Glutamatergic neuron (in vitro differentiated cells): ENCODE results near the gene NUTM2D. TPM values are rescaled to one million over a fixed set of nuclear protein-coding genes. Genes with fewer than 3 reads are reported as not detected.
"Not testable (repeated sequence)": the region's sequence is repeated elsewhere in the genome, so short reads cannot be mapped to it uniquely, and the experiment has no call there.

Source experiments
- DNase-seq: peaks from one replicate; pipeline ENCODE4 v3.0.0; 2022
- H3K27ac Mint-ChIP-seq: one replicate; pipeline ENCODE4 v1.8.0; 2020; ENCODE audit warnings: mild to moderate bottlenecking, mixed read lengths, inconsistent platforms; ENCODE audit not compliant: unreplicated experiment
- H3K27me3 Mint-ChIP-seq: one replicate; pipeline ENCODE4 v1.8.0; 2020; ENCODE audit warnings: mild to moderate bottlenecking, moderate library complexity, mixed read lengths, inconsistent platforms; ENCODE audit not compliant: unreplicated experiment
- H3K36me3 Mint-ChIP-seq: one replicate; pipeline ENCODE4 v1.8.0; 2020; ENCODE audit warnings: mild to moderate bottlenecking, mixed read lengths, inconsistent platforms; ENCODE audit not compliant: unreplicated experiment
- H3K4me1 Mint-ChIP-seq: one replicate; pipeline ENCODE4 v1.8.0; 2020; ENCODE audit warnings: mild to moderate bottlenecking, low read depth, mixed read lengths, inconsistent platforms; ENCODE audit not compliant: unreplicated experiment
- H3K4me3 Mint-ChIP-seq: one replicate; pipeline ENCODE4 v1.8.0; 2020; ENCODE audit warnings: mild to moderate bottlenecking, mixed read lengths, inconsistent platforms; ENCODE audit not compliant: unreplicated experiment
- H3K9me3 Mint-ChIP-seq: one replicate; pipeline ENCODE4 v1.8.0; 2020; ENCODE audit warnings: mild to moderate bottlenecking, moderate library complexity, mixed read lengths, inconsistent platforms; ENCODE audit not compliant: unreplicated experiment
- total RNA-seq: library from RNA; stranded (reverse); fragmentation: NEBNext Ultra II Directional; extraction: Animal tissue kit (Norgen Biotek cat#: 25700); gene quantifications from one replicate; pipeline ENCODE4 v1.2.1, GENCODE V29; 2021; ENCODE audit not compliant: unreplicated experiment

The NUTM2D gene
- total RNA-seq, 1 donor from 2014 or later = 11.3 TPM

- not testable (repeated sequence) for H3K4me1 Mint-ChIP-seq, H3K27me3 Mint-ChIP-seq, H3K36me3 Mint-ChIP-seq, DNase-seq, H3K9me3 Mint-ChIP-seq, H3K4me3 Mint-ChIP-seq, H3K27ac Mint-ChIP-seq
Measured at GRCh38 chr10:87379115-87379514, 21.6 kb downstream of the NUTM2D start.

- H3K27ac Mint-ChIP-seq, H3K9me3 Mint-ChIP-seq, H3K27me3 Mint-ChIP-seq, H3K36me3 Mint-ChIP-seq, H3K4me1 Mint-ChIP-seq, DNase-seq, H3K4me3 Mint-ChIP-seq: not testable (repeated sequence)
Measured at GRCh38 chr10:87383149-87383857, 25.8 kb downstream of the NUTM2D start.

GRCh38 chr10:87384283-87384682, 26.7 kb downstream of the NUTM2D start:
- not testable (repeated sequence) for H3K9me3 Mint-ChIP-seq, H3K4me3 Mint-ChIP-seq, DNase-seq, H3K36me3 Mint-ChIP-seq, H3K27ac Mint-ChIP-seq, H3K4me1 Mint-ChIP-seq, H3K27me3 Mint-ChIP-seq

GRCh38 chr10:87385762-87386360, 28.3 kb downstream of the NUTM2D start:
- not testable (repeated sequence) for H3K27me3 Mint-ChIP-seq, H3K27ac Mint-ChIP-seq, H3K4me1 Mint-ChIP-seq, H3K4me3 Mint-ChIP-seq, H3K9me3 Mint-ChIP-seq, DNase-seq, H3K36me3 Mint-ChIP-seq

- H3K4me3 Mint-ChIP-seq, H3K27me3 Mint-ChIP-seq, H3K36me3 Mint-ChIP-seq, DNase-seq, H3K4me1 Mint-ChIP-seq, H3K27ac Mint-ChIP-seq, H3K9me3 Mint-ChIP-seq: not testable (repeated sequence)
Measured at GRCh38 chr10:87391360-87391759, 33.8 kb downstream of the NUTM2D start.

GRCh38 chr10:87396206-87396605, 38.7 kb downstream of the NUTM2D start:
- not testable (repeated sequence) for H3K27me3 Mint-ChIP-seq

GRCh38 chr10:87398436-87398835, 40.9 kb downstream of the NUTM2D start:
- not testable (repeated sequence) for H3K27ac Mint-ChIP-seq, H3K27me3 Mint-ChIP-seq, H3K36me3 Mint-ChIP-seq, H3K4me3 Mint-ChIP-seq, H3K4me1 Mint-ChIP-seq, H3K9me3 Mint-ChIP-seq, DNase-seq

More at GRCh38 chr10:87396206-87396605, 38.7 kb downstream of the NUTM2D start:
- H3K4me1 Mint-ChIP-seq, H3K4me3 Mint-ChIP-seq, H3K9me3 Mint-ChIP-seq, H3K27ac Mint-ChIP-seq, DNase-seq, H3K36me3 Mint-ChIP-seq: not testable (repeated sequence)

- not testable (repeated sequence) for H3K9me3 Mint-ChIP-seq, H3K27me3 Mint-ChIP-seq, H3K4me1 Mint-ChIP-seq, DNase-seq, H3K4me3 Mint-ChIP-seq, H3K27ac Mint-ChIP-seq, H3K36me3 Mint-ChIP-seq
Measured at GRCh38 chr10:87407516-87408467, 50.2 kb downstream of the NUTM2D start.

- H3K9me3 Mint-ChIP-seq, H3K27ac Mint-ChIP-seq, H3K4me1 Mint-ChIP-seq, H3K4me3 Mint-ChIP-seq, H3K36me3 Mint-ChIP-seq, H3K27me3 Mint-ChIP-seq, DNase-seq: not testable (repeated sequence)
Measured at GRCh38 chr10:87413921-87414320, 56.4 kb downstream of the NUTM2D start.

Other genes with a start within 250 kb of the NUTM2D start
- 1.3 TPM for gene NUTM2A, start 132.3 kb upstream of the NUTM2D start, total RNA-seq
- 27.2 TPM for gene MINPP1, start 147.1 kb downstream of the NUTM2D start, total RNA-seq